K562 (cell line): ENCODE data around the gene MAD1L1. TPM values are rescaled to one million over a fixed set of nuclear protein-coding genes. Genes with fewer than 3 reads are reported as not detected.

ENCODE experiments used
- ATAC-seq: fragments of 200-7000 bp; cut with Tn5 transposase; 3 replicates; pipeline ENCODE4 v1.9.1; 2020; ENCODE audit warnings: moderate library complexity
- BruUV-seq: library from RNA; stranded (reverse); fragments of 400-500 nt; replicated peaks from 2 replicates; lab custom pipeline; 2021; lab: Mats Ljungman, UMichigan
- CTCF ChIA-PET: fragments of 300-600 bp; formaldehyde crosslinking; extraction: SDS; loops from one replicate; lab custom pipeline; 2021; ENCODE audit warnings: low intra/inter-chr PET ratio; lab: Yijun Ruan, JAX
- POLR2A ChIA-PET: fragments of 300-600, 350-650 bp; sonication (Branson Sonifier 250); formaldehyde crosslinking; extraction: SDS; loops from one replicate; lab custom pipeline; 2021; ENCODE audit warnings: antibody characterized with exemption, inconsistent platforms; lab: Yijun Ruan, JAX
- DNase-seq, 4 experiments: peaks; one replicate each; pipeline versions ENCODE4 v3.0.0 to v3.0.0-alpha.2; 2011 to 2018; ENCODE audit warnings: low spot score in 3 of 4, mixed read lengths in 3 of 4; ENCODE audit errors: extremely low read depth in 1 of 4
- FAIRE-seq: peaks from 2 replicates; lab custom pipeline; 2011; peaks lifted over from hg19 to GRCh38; lab: Jason Lieb, UNC
- H2AFZ ChIP-seq: 2 replicates; pipeline ENCODE4 v1.6.0; 2011; ENCODE audit warnings: low read depth, low read length, control low read depth, inconsistent platforms
- H3K27ac ChIP-seq: fragments of 200-600 bp; 3 replicates; pipeline ENCODE4 v1.8.0; 2011; ENCODE audit warnings: low read depth, mild to moderate bottlenecking, control low read depth, inconsistent platforms, low read length, moderate library complexity, mixed read lengths; ENCODE audit errors: extremely low read depth
- H3K27me3 ChIP-seq, 2 experiments: fragments of 300-600 bp in 1 of 2; 2 replicates in 1 of 2; 3 replicates in 1 of 2; pipeline versions ENCODE4 v1.6.0 to v1.8.0; 2011; ENCODE audit warnings: inconsistent platforms in 2 of 2, low read length in 2 of 2, mild to moderate bottlenecking in 1 of 2, mixed read lengths in 1 of 2, moderate library complexity in 1 of 2; ENCODE audit not compliant: control insufficient read depth in 2 of 2, insufficient read depth in 2 of 2
- H3K36me3 ChIP-seq: fragments of 300-600 bp; 3 replicates; pipeline ENCODE4 v1.8.0; 2011; ENCODE audit warnings: mild to moderate bottlenecking, low read length, inconsistent platforms; ENCODE audit not compliant: control insufficient read depth, insufficient read depth
- H3K4me1 ChIP-seq, 2 experiments: fragments of 200-600 bp in 1 of 2; replicated peaks in 1 of 2; 2 replicates in 1 of 2; 3 replicates in 1 of 2; pipeline versions ENCODE4 v1.5.1 to v1.8.0; 2011; ENCODE audit warnings: inconsistent platforms in 2 of 2, low read length in 2 of 2, mild to moderate bottlenecking in 1 of 2, mixed read lengths in 1 of 2, moderate library complexity in 1 of 2; ENCODE audit not compliant: control insufficient read depth in 2 of 2, insufficient read depth in 2 of 2
- H3K4me2 ChIP-seq: 2 replicates; pipeline ENCODE4 v1.6.1; 2011; ENCODE audit warnings: low read length, control low read depth, inconsistent platforms, mixed read lengths; ENCODE audit not compliant: insufficient read depth
- H3K4me3 ChIP-seq: fragments of 200-600 bp; sonication (generic), shearing (Covaris generic); 2 replicates; pipeline ENCODE4 v1.5.1; 2016; ENCODE audit warnings: control low read depth, inconsistent platforms
- H3K79me2 ChIP-seq: fragments of 200-600 bp; 3 replicates; pipeline ENCODE4 v1.8.0; 2011; ENCODE audit warnings: low read length, inconsistent platforms; ENCODE audit not compliant: control insufficient read depth, insufficient read depth
- H3K9ac ChIP-seq, 2 experiments: 2 replicates each; pipeline versions ENCODE4 v1.6.0 to v1.6.1; 2011; ENCODE audit warnings: low read depth in 2 of 2, low read length in 2 of 2, control low read depth in 1 of 2, inconsistent platforms in 1 of 2, mild to moderate bottlenecking in 1 of 2, mixed read lengths in 1 of 2; ENCODE audit not compliant: insufficient read depth in 1 of 2
- H3K9me1 ChIP-seq: one replicate; pipeline ENCODE4 v1.6.0; 2011; ENCODE audit warnings: inconsistent platforms, mild to moderate bottlenecking, low read length, moderate library complexity; ENCODE audit not compliant: control insufficient read depth, insufficient read depth
- H3K9me3 ChIP-seq: replicated peaks from 2 replicates; pipeline ENCODE4 v1.5.1; 2011; ENCODE audit warnings: low read depth, low read length, inconsistent platforms; ENCODE audit not compliant: control insufficient read depth, insufficient read depth
- H4K20me1 ChIP-seq: replicated peaks from 2 replicates; pipeline ENCODE4 v1.6.1; 2011; ENCODE audit warnings: low read length, inconsistent platforms, mixed read lengths; ENCODE audit not compliant: control insufficient read depth, insufficient read depth
- CHD4 ChIP-seq: fragments of 200-600 bp; sonication (generic); IDR thresholded peaks from 3 replicates; pipeline ENCODE4 v1.6.1; 2012; ENCODE audit warnings: low read depth, mild to moderate bottlenecking, mixed read lengths, low read length, inconsistent platforms; ENCODE audit not compliant: insufficient read depth, insufficient replicate concordance, poor library complexity, severe bottlenecking
- ESRRB ChIP-seq: fragments of 250-450 bp; sonication (Bioruptor Pico); IDR thresholded peaks from 2 replicates; pipeline ENCODE4 v1.5.0; 2020; ENCODE audit warnings: mild to moderate bottlenecking, moderate library complexity, borderline replicate concordance
- FOSL1 ChIP-seq: fragments of 200-800 bp; sonication (Bioruptor generic); conservative IDR thresholded peaks from 2 replicates; pipeline ENCODE4 v1.6.1; 2016; ENCODE audit warnings: missing genetic modification characterization, missing compliant biosample characterization
- FOXA3 ChIP-seq, 2 experiments: fragments of 450-650 bp in 1 of 2; sonication (generic) in 1 of 2; formaldehyde crosslinking; IDR thresholded peaks in 1 of 2; conservative IDR thresholded peaks in 1 of 2; 2 replicates each; pipeline versions ENCODE4 v1.4.0 to v1.8.0; 2020 to 2022; ENCODE audit warnings: mild to moderate bottlenecking in 2 of 2, missing genetic modification reagents in 1 of 2
- MGA ChIP-seq: fragments of 450-650 bp; IDR thresholded peaks from 2 replicates; pipeline ENCODE4 v1.6.1; 2016; ENCODE audit warnings: mild to moderate bottlenecking, moderate library complexity
- SP1 ChIP-seq: sonication (generic); formaldehyde crosslinking; IDR thresholded peaks from 2 replicates; pipeline ENCODE4 v1.8.1; 2022; ENCODE audit warnings: mild to moderate bottlenecking, missing genetic modification reagents
- TAF9B ChIP-seq: fragments of 450-650 bp; IDR thresholded peaks from 2 replicates; pipeline ENCODE4 v1.6.1; 2018; ENCODE audit warnings: mild to moderate bottlenecking; ENCODE audit not compliant: partially characterized antibody
- WGBS: fragments of 100-300 bp; shearing (Covaris generic); methylation state at CpG from one replicate; pipeline ENCODE4 v1.1.6; 2016; ENCODE audit warnings: low coverage, mixed read lengths; ENCODE audit not compliant: insufficient coverage; ENCODE audit errors: missing lambda C conversion rate; 5-methylcytosine and 5-hydroxymethylcytosine counted together
- in situ Hi-C: fragments of 300-500 bp; cut with MboI; formaldehyde crosslinking; loops from 4 replicates; pipeline ENCODE4 v1.15.0; 2018; ENCODE audit warnings: inconsistent platforms, mixed read lengths
- intact Hi-C: fragments of 100-400 bp; cut with micrococcal nuclease; formaldehyde crosslinking; loops from 2 replicates; pipeline ENCODE4 v1.14.2; 2022
- polyA plus RNA-seq, 8 experiments: library from polyadenylated mRNA; depleted of rRNA in 4 of 8; stranded (reverse) in 5 of 8; unstranded in 3 of 8; fragments of >200 nt; fragmentation: Nextera tagmentation in 2 of 8; fragmentation: Illumina TruSeq in 1 of 8; extraction: Ambion mirVana in 2 of 8; extraction: Trizol in 1 of 8; gene quantifications; 2 replicates each; pipeline versions ENCODE4 v1.2.1 to v1.2.3, GENCODE V29; 2011 to 2014; ENCODE audit warnings: inconsistent platforms in 1 of 8, missing spikeins in 1 of 8
- total RNA-seq, 7 experiments: library from RNA; depleted of rRNA in 6 of 7; stranded (reverse); fragments of >200 nt in 6 of 7; fragmentation: Illumina TruSeq in 2 of 7; extraction: Trizol in 2 of 7; gene quantifications; 2 replicates each; pipeline versions ENCODE4 v1.2.1 to v1.2.3, GENCODE V29; 2011 to 2021; ENCODE audit warnings: low replicate concordance in 1 of 7

The MAD1L1 gene
- total and polyA plus RNA-seq, 9 of the 15 experiments (the other 6 are each of a cell fraction or from before 2014, with no cell fraction given), result 1.7 to 89.7 (median 18.0) TPM

DNA sequence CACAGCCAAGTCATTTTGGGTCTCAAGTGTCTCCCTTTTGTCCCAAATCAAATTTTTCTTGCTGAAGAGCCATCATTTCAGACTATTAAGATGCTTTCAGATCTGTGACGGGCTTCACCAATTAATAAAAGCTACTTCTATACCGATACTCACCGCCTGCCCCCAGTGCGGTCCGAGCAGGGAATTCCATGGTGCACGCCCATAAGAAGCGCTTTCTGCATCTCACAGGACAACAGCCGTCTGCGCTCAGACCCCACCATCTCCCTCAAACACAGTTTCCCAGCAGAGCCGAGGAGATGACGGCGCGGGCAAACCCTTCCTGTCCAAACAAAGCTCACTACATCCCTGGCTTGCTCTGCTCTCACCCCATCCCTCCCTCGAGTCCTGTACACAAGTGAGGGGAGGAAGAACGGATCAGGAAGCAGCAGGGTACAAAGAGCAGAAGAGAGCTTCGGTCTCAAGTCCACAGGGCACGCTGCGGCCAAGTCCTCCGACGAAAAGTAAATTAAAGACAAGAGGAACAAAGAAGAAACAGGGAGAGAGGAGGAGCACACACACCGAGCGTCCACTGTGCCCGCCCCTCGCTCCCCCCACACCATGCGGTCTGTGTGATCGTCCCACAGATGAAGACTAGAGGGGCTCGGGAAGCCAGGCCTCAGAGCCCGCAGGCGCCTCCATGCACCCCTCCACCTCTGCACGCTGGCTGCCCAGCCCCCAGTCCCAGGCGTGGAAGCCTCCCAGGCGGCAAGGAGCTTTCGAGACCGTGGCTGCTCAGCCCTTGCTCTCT is 121.9 kb downstream of the MAD1L1 start:
- ChIA-PET POLR2A (interaction anchor here (0.6 kb wide), 1 partner anchor 485 kb away, joined by 3 read pairs; no protein-coding TSS in a partner anchor), CTCF (no interaction called here)
- Histone ChIP-seq H3K4me2 (peak overlapping the region; percentile 77), H3K4me3 (no peak overlapping the region), H2AFZ (no peak overlapping the region; the same call in 1 of the 2 replicates), H3K4me1 (peaks cover 30 to 70% of the 10 kb centered on the region in 2 experiments), H3K79me2 (peaks cover 8% of the 10 kb centered on the region; the same call in 1 of the 3 replicates), H3K9ac (no peak overlapping the region; a peak in 2 of 4 replicates), H3K9me1 (no peaks in the 10 kb centered on the region), H3K27ac (peak overlapping the region; percentile 80; the same call in 2 of the 3 replicates), H3K9me3 (no peaks in the 10 kb centered on the region), H3K36me3 (peaks cover 10% of the 10 kb centered on the region; the same call in 2 of the 3 replicates), H4K20me1 (no peaks in the 10 kb centered on the region), H3K27me3 (no peaks in the 10 kb centered on the region)
- no peak for DNase-seq
- intact Hi-C loops (no loop called here), in situ Hi-C loops (no loop called here)
- no TSS peak for BruUV-seq
- TF ChIP-seq SP1 (CRISPR knock-in tag) (0 out of 2 replicates have a peak, but pooled peaks have one; percentile 20), CHD4 (peak; percentile 9), ESRRB (no peak), MGA (no peak), TAF9B (no peak), FOXA3 (CRISPR knock-in tag; conservative IDR thresholded peaks at IDR 0.05 in 1 of 2, IDR thresholded peaks at IDR 0.05 in 1 of 2) (0 out of 4 replicates have a peak, but pooled peaks of 1 of the 2 experiments have one; percentile 1), FOSL1 (tag) (peak; percentile 74; the same call in 1 of the 2 replicates)
- WGBS, result 87% methylated on average over 27 of the region's 34 CpGs
- no peak for FAIRE-seq
- no peak for ATAC-seq
